ENCODE results near the gene KCNMB1.
"Not testable (repeated sequence)": the region's sequence is repeated elsewhere in the genome, so short reads cannot be mapped to it uniquely, and the experiment has no call there.

Gene KCNMB1

DNA sequence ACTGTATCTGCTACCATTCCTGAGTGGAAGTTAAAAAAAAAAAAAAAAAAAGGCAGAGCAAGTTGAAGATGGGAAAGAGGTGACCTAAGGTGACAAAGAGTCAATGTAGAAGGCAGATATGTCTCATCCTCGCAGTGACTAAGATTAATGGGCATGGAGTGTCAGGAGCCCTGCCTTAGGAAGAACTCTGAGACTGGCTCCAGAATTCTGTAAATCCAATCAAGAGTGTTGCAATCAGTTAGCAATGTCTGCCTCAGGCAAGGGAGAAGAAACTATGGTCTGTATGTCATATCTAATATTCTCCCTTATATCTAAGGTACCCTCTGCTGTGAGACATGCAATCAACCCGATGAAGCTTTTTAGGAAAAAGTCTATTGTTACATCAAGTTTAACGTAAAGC is 24.7 kb upstream of the KCNMB1 start:
- no peak for DNase-seq

DNA sequence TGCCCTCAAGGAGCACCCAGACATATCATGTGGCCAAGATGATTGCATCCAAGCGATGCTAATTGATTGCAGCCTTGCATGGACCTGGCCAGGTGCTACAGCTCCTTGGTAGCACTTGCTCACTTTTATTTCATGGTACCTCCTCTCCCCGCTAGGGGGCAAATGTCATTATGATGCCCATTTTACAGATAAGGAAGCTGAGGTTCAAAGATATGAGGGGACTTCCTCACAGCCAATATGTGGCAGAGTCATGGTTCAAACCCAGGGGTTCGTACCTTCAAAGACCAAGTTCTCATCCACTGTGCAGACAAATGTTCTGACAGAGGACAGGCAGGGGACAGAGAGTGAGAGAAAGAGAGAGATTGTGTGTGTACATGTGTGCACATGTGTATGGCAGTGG is 21.9 kb upstream of the KCNMB1 start:
- DNase-seq: no peak

DNA sequence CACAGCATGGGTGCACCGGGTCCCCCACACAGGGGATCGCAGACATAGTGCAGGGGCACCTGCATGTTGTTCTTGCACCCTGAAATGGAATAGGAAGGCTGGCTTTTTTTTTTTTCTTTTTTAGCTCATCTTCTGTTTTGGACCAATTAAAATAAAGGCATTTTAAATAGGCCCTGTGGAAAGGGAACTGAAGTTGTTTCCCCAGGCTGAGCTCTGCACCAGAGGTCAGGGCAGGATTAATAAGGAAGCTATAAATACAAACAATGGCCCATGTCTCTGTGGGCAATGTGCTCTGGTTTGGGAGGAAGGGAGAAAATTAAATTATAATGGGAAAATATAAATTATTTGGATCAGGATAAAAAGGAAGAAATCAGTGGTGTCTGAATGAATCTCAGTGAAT is 21.2 kb upstream of the KCNMB1 start:
- no peak for DNase-seq

DNA sequence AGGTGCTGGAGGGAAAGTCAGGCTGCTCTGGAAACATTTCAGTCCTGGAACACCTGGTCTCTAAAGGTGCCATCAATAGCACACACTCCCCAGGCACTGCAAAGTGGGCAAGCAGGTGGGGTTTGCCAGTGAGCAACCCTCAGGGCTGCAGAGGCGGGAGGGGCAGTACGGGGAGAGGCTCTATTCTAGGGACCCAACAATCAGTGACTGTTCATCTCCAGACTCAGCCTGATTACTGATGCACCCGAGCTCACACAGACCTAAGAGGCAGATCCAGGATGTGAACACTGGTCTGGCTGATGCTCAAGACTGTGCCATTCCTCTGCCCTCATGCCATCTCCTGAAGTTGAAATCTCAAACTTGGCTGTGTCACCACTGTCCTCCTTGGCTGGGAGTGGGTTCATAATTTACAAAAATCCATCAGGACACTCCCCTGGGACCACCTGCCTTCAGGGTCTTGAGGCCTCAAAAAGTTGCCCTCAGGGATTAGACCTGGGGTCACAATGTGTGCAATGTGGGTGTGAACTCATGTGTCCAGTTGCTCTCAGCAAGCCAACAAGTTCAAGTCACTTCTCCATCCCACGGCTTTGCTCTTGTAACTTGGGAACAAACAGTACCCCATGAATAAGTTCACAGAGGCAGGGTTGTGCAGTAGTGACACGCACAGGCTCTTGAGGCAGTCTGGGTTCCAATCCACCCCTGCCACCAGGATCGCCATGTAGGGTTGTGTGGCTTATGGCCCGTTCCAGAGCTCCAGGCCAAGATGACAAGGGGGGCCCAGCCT is 19.9 kb upstream of the KCNMB1 start:
- DNase-seq: no peak

DNA sequence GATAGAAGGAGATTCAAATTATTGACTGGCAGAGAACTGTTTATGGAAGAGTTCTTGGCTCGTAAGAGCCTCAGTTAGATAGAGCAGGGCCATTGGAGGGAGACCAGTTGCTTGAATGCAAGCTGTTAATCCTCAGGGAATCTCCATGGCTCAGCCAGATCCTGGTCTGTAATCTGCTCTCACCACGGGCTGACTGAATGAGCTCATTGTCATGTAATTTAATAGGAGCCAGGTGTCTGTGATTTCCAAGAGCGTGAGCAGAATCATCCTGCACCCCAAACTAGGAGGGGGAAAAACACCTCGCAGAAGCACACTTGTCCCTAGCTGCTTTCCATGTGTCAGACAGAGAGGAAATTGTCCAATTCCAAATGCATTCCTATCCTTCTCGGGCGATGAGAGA is 19.1 kb upstream of the KCNMB1 start:
- no peak for DNase-seq

DNA sequence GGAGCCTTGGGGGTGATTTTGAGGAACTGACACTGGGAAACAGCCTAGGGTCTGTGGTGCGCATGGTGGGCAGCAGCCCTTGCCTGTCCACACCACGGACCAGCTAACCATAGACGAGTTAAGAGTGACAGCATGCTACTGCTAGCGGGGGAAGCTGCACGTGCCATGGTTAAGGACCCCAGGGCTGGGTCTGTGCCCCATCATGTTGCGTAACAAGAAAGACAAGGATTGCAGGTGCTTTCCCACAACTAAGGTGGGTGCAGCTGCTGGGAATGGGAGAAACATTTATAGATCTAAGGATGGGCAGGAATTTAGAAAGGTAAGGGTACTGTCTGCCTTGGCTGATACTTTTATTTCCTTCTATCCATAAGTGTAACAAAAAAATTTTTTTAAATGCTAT is 17.9 kb upstream of the KCNMB1 start:
- no peak for DNase-seq

DNA sequence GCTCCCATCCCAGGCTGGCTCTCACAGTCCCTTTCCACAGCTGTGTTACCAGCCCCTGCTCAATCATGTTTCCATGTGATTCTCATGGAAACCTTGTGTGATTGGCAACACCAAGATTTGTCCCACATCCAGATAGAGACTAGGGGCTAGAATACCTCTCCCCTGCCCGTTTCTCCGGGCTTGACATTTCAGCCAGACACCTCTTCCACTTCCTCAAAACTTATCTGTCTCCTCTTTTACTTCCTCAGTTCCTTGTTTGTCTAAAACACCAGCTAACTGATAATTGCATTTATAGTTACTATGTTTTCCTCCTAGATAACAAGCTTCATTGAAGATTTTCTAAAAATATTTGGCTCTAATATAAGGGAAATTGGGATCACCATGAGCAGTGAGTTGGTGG is 16.6 kb upstream of the KCNMB1 start:
- DNase-seq: no peak

DNA sequence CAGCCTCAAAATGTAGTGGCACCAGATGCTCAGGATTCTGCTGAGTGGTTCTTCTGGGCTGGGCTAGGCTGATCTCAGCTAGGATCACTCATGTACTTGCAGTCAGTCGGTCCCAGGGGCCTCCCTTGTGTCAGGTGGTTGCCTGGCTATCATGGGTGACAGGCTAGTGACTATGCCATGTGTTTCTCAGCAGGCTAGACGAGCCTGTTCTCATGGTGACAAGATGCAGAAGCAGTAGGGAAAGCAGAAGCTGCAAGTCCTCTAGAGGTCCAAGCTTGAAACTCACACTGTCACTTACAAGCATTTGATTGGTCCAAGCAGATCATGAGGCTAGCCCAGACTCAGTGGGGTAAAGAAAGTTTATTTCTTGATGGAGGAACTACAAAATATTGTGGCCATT is 15.2 kb upstream of the KCNMB1 start:
- no peak for DNase-seq

DNA sequence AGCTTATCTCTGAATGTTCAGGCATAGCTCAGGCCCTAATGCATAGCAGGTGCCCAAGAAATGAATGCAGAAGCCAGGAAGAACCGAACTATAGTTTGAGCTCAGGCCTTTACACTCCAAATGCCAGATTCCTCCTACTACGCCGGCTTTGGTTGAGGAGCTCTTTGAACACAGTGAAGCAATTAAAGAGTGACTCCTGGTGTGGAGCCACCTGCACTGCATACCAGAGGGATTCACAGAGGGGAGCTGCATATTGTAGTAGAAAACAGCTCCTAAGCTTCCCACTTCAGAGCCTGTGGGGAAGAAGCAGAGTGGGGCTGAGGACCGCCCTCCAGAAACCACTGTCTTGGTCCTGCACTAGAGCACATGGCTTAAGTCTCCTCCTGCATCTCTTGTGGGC is 14.5 kb upstream of the KCNMB1 start:
- no peak for DNase-seq

DNA sequence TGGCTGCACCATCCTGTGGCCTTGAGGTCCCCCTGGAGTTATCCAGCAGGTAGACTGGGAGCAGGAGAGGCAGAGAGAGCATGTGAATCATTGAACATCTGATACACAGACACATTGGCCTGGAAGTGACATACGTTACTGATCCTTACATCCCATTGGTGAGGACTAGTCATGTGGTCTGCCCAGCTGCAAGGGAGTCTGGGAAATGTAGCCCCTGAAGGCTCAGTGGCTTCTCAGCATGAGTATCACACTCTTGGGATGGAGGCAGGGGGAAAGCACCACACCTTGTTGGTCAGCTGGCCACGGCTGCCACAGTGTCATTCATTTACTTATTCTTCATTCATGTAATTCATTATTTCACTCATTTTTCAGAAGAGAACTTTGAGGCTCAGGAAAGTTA is 13.3 kb upstream of the KCNMB1 start:
- DNase-seq: no peak

DNA sequence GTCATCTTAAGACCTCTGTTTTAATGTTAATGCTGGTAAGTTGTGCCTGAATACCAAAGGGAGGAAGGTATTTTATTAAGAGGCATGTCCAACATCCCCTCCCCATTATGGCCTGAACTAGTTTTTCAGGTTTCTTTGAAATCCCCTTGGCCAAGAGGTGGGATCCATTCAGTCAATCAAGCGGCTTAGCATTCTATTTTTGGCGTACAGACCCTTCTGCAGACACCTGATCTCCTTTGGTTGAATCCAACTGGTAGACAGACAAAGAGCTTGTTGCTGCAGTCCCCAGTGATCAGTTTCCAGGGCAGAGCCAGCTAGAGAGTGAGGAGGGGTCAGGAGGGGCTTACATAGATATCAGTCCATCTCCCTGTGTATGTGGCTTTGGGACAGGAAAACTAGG is 7.9 kb upstream of the KCNMB1 start:
- DNase-seq: no peak

DNA sequence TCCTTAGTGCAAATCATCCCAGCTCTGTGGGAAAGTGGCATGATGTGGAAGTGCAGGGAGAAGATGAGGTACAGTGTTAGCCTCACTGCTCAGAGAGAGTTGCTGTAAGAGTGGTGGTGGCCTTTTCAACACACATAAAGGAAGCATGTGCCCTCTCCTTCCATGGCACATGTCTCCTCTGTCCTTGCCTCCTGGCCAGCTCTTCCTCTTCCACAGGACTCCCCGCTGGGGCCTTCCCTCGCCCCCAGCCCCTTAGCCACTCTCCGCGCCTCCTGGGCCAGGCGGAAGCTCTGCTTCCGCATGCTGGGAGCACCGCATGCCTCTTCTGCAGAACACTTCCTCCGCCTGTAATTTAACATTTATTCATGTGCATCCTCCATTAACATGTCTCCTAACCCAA is 4.8 kb upstream of the KCNMB1 start:
- DNase-seq: no peak

DNA sequence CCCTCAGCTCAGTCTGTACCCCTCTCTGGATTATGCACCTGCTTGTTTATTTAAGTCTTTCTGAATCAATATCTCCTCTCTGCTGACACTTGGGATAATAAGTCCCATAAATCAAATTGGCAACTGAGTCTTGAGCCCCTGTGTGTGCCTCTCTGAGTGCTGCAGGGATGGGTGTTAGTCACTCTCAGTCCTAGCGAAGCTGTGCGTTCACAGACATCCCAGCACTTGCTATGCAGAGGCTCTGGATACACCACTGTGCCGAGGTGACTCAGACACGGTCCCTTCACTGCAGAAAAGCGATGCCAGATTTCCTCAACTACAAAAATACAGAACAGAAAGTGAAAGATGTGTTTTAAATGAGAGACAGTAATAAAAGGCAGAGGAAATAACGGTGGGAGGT is 4.1 kb upstream of the KCNMB1 start:
- peak; percentile 71 for DNase-seq

DNA sequence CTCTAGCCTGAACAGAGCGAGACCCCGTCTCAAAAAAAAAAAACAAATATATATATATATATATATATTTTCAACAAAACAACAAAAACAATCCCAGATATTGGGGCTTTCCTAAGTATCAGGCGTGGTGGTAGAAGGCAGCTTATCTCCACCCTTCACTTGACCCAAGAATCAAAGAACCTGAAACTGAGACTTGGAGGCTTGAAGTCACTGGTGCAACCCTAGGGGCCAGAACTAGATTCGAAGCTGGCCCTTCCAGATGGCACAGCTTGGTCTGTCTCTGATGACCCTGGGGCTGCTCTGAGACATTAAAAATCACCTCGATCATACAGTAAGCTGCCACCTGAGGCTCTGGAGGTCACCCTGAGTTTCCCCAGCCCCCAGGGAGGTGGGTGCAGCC is 1.3 kb upstream of the KCNMB1 start:
- DNase-seq: no peak

DNA sequence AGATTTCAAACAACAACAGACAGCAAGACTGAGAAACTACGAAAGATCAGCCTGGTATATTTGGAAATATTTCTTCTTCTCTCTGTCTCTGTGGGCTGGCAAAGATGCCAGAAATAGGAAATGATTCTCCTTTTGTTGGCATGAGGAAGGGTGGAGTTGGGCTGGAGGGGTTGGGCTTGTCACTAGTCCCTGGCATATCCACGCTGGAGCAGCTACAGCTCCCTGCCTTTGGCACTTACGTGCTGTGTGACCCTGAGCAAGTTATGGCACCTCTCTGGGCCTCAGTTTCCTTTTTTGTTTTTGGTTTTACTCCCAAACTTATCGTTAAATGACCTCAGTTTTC is 354 bp upstream of the KCNMB1 start:
- no peak for DNase-seq

DNA sequence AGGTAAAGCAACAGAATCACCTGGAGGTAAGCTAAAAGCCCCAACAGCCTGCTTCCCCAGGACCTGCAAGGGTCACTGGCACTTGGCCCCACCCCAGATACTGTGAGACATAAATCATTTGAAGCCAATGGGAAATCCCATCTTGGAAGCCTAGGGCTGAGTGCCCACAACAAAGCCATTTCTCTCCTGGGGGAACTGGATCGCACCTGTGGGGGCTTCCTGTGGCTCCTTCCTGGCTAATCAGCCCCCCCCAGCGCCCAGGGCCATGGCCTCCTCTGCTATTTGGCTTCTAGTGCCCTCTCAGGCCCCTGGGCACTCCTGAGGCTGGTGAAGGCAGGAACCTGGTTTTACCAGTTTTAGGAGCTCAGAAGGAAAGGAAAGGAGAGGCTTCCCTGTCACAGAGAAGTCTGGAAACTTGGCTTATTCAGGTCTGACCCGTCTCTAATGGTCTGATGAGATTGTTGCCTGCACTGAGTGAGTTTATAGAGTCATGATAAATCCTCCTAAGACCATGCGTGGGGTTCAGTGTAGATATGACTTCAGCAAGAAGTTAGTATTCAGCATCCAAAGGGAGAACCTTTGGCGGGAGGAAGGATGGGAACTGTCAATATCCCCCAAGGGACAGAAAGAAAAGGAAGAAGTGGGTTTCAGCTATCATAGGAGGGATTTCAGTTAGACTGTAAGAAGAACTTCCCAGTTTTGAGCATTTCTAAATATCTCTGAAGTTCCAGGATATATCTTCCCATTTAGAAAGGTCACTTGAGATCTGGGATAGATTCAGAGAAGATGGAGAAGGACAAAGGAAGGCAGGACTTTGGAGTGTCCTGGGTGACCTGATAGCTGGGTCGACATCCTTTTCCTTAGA is 1.2 kb downstream of the KCNMB1 start:
- DNase-seq: no peak

DNA sequence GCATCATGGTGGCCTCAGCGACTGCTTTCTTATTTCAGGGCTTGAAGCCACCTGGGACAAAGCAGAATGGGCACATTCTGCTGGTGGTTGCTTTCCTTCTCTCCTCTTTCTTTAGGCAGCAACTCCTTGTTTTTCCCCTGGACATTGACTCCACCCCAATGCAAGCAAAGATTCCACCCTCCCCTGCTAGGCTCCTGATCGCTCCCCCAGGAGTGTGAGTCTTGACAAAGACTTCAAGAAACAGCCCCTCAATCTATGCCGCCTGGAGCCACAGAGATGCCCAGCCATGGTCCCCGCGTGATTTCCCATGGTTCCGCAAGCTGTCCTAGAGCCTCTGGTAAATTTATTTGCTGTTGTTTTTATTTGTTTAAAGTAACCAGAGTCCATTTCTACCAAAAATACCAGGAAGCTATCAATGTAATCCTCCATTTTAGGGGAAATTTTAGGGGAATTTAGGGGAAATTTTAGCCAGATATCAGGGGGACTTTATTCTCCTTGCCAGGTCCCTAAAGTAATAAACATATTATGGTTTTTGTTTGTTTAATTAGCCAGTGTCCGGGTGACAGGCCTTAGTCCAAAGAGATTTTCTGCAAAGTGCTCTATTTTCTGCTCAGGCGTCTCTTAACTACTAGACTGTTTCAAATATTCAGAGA is 2.3 kb downstream of the KCNMB1 start:
- DNase-seq: no peak

DNA sequence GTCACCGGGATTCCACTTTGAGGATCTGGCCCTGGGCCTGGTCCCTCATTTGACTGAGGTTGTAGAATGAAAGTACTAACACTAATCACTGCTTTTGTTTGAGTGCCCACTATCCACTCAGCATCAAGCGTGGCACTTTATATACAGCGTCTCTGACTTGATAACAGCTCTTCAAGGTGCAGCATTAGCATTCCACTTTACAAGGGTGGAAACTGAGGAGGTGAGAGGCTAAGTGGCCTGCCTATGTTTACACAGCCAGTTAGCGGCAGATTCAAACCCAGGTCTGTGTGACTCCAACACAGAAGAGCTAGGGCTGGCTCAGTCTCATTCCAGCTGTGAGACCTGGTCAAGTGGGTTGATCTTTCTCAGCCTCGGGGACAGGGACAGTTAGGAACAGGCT is 5.9 kb downstream of the KCNMB1 start:
- no peak for DNase-seq

DNA sequence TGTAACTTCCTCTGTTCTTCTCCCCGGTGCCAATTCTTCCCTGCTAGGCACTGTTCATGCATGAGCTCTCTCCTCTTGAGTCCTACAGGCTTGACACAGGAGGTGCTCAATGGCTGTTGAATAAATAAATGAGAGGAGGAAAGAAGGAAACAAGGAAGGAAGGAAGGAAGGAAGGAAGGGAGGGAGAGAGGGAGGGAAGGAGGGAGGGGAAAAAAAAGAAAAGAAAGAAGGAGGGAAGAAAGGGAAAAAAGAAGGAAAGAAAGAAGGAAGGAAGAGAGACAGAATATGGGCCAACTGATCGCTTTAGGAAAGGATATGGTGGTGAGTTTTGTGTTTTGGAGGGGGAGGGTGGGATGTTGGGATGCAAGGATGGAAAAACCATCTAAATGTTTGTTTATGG is 6.4 kb downstream of the KCNMB1 start:
- no peak for DNase-seq

DNA sequence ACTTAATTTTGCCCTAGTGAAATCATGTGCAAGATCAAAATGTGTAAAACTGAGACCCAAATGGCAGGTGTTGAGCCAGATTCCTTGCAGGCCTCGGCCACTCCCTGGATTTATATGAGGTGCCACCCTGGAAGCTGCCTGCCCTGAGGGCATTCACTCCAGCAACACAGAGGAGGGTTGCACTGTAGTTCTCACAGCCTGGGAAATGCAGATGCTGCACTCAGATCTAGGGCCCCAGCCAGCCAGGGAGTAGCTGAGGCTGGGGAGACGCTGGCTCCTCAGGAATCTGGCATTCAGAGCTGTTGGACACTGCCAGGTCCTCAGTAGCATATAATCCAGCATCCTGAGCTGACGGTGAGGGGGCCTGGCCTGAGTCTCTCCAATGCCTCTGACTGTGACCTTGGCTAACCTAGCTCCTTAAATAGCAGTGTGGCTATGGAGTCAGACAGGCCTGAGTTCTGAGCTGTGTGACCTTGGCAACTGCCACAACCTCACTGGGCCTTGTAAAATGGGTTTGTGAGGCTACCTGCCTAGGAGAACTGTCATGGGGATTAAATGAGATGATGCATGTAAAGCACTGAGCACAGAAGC is 8.7 kb downstream of the KCNMB1 start:
- DNase-seq: no peak

DNA sequence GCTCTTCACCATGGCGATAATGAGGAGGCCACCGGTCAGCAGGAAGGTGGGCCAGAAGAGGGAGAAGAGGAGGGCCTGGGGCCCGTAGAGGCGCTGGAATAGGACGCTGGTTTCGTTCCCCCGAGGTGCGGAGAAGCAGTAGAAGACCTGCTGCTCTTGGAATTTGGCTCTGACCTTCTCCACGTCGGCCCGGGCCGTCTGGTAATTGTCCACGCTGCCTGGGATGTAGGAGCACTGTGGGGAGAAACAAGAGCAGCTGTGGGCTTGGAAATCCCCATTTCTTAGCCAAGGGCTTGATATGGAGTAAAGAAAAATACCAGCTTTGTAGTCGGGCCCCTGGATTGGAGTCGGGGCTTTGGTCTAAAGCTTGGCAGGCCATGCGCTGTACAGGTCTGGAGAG is 10.4 kb downstream of the KCNMB1 start:
- DNase-seq: no peak

DNA sequence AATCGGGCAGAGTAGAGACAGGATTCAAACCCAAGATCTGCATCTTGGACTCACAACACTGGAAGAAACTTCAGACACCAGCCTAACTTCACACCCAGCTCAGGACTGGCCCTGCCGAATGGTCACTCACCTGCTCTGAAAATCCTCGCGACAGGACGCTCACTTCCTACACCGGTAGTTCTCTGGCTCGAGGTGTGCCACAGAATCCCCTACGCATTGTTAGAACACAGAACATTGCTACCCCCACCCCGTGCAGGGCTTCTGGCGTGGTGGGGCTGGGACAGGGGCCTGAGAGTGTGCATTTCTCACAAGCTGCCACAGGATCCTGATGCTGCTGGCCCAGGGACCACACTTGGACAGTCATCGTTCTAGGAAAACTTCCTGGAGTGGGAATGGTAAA is 12.1 kb downstream of the KCNMB1 start:
- no peak for DNase-seq

DNA sequence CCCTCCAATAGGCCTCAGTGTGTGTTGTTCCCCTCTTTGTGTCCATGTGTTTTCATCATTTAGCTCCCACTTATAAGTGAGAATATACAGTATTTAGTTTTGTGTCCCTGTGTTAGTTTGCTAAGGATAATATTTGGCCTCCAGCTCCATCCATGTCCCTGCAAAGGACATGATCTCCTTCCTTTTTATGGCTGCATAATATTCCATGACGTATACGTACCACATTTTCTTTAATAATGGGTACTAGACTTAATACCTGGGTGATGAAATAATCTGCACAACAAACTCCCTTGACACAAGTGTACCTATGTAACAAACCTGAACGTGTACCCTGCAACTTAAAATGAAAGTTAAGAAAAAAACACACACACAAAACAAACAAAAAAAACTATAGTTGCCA is 12.6 kb downstream of the KCNMB1 start:
- DNase-seq: not testable (repeated sequence)

DNA sequence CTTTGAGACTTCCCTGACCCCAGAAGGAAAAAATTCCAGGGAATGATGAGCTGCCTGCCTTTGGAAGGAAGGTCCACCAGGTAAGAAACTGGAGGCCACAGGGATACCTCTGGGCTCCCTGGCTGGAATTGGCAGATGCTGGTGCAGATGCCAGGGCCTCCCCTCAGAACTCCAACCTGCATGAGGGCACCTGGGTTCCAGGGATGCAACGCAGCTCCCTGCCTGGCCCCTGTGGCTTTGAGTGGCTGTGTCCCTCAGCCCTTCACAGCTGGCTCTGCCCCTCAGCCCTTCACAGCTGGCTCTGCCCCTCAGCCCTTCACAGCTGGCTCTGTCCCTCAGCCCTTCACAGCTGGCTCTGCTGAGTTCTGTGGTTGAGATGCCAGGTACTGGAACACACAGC is 13.9 kb downstream of the KCNMB1 start:
- peak; percentile 48 for DNase-seq
